CD4-positive, alpha-beta T cell (primary cell): ENCODE measurements around the gene RAD51B. TPM values are rescaled to one million over a fixed set of nuclear protein-coding genes. Genes with fewer than 3 reads are reported as not detected.

Experiments
- ATAC-seq: fragments of 200-7000 bp; cut with Tn5 transposase; one replicate; pipeline ENCODE4 v1.10.0; 2022; ENCODE audit warnings: mild to moderate bottlenecking; ENCODE audit not compliant: poor library complexity
- CTCF ChIA-PET: fragments of 350-600 bp; sonication (Branson Sonifier 250); formaldehyde crosslinking; loops from one replicate; lab custom pipeline; 2021; ENCODE audit warnings: antibody characterized with exemption, inconsistent platforms; lab: Charles Lee
- POLR2A ChIA-PET: fragments of 350-600 bp; sonication (Branson Sonifier 250); formaldehyde crosslinking; loops from one replicate; lab custom pipeline; 2021; ENCODE audit warnings: antibody characterized with exemption, inconsistent platforms; lab: Charles Lee
- DNase-seq, 14 experiments: peaks; one replicate each; pipeline ENCODE4 v3.0.0-alpha.2; 2013 to 2020; ENCODE audit warnings: mixed read lengths in 2 of 14
- H3K27ac ChIP-seq, 2 donors: one replicate each; pipeline versions ENCODE4 v1.5.1 to v1.7.0; 2013; ENCODE audit warnings: low read length in 2 of 2, low read depth in 1 of 2, mild to moderate bottlenecking in 1 of 2
- H3K27me3 ChIP-seq, 2 experiments: 1 replicate in 1 of 2; 2 replicates in 1 of 2; pipeline versions ENCODE4 v1.6.1 to v1.7.0; 2013; ENCODE audit warnings: low read length in 2 of 2, control low read depth in 1 of 2, mild to moderate bottlenecking in 1 of 2, moderate library complexity in 1 of 2; ENCODE audit not compliant: insufficient read depth in 2 of 2, control insufficient read depth in 1 of 2
- H3K36me3 ChIP-seq: one replicate; pipeline ENCODE4 v1.6.1; 2013; ENCODE audit warnings: low read length, control low read depth; ENCODE audit not compliant: insufficient read depth
- H3K4me1 ChIP-seq: one replicate; pipeline ENCODE4 v1.6.1; 2013; ENCODE audit warnings: low read length, control low read depth; ENCODE audit not compliant: insufficient read depth
- H3K4me3 ChIP-seq: one replicate; pipeline ENCODE4 v1.5.1; 2013; ENCODE audit warnings: mild to moderate bottlenecking, low read length, moderate library complexity
- H3K9me3 ChIP-seq, 2 experiments: 1 replicate in 1 of 2; 2 replicates in 1 of 2; pipeline versions ENCODE4 v1.6.1 to v1.7.0; 2013; ENCODE audit warnings: low read length in 2 of 2, mild to moderate bottlenecking in 2 of 2, control low read depth in 1 of 2, moderate library complexity in 1 of 2; ENCODE audit not compliant: control insufficient read depth in 1 of 2, insufficient read depth in 1 of 2
- H3K27ac Mint-ChIP-seq: one replicate; pipeline ENCODE4 v1.8.0; 2020; ENCODE audit warnings: mixed read lengths
- H3K27me3 Mint-ChIP-seq: one replicate; pipeline ENCODE4 v1.8.0; 2021; ENCODE audit warnings: mixed read lengths
- H3K36me3 Mint-ChIP-seq: one replicate; pipeline ENCODE4 v1.8.0; 2021; ENCODE audit warnings: low read depth, mixed read lengths
- H3K4me1 Mint-ChIP-seq: one replicate; pipeline ENCODE4 v1.8.0; 2021; ENCODE audit warnings: low read depth, mixed read lengths
- H3K4me3 Mint-ChIP-seq: one replicate; pipeline ENCODE4 v1.8.0; 2020; ENCODE audit warnings: mild to moderate bottlenecking, mixed read lengths
- H3K9me3 Mint-ChIP-seq: one replicate; pipeline ENCODE4 v1.8.0; 2020; ENCODE audit warnings: mixed read lengths
- intact Hi-C, 2 experiments: fragments of 100-400 bp; cut with DNase I in 1 of 2; cut with micrococcal nuclease in 1 of 2; formaldehyde crosslinking; loops; one replicate each; pipeline versions ENCODE4 v1.15.1 to v1.9.0; 2023 to 2025; cut with DNase I, micrococcal nuclease
- total RNA-seq, 174 experiments: library from RNA in 2 of 174; stranded (reverse) in 2 of 174; gene quantifications; one replicate each; pipeline ENCODE4 v1.2.3 and lab custom pipeline; 2021 to 2026
- TF ChIP-seq, protein P1 (sequence below): fragments of 200-600 bp; IDR thresholded peaks from one replicate; pipeline ENCODE4 v1.8.0; 2022; ENCODE audit warnings: antibody characterized with exemption, mild to moderate bottlenecking

RAD51B gene
- total RNA-seq, 2 experiments from 2014 or later: 18.4 to 20.0 TPM

DNA sequence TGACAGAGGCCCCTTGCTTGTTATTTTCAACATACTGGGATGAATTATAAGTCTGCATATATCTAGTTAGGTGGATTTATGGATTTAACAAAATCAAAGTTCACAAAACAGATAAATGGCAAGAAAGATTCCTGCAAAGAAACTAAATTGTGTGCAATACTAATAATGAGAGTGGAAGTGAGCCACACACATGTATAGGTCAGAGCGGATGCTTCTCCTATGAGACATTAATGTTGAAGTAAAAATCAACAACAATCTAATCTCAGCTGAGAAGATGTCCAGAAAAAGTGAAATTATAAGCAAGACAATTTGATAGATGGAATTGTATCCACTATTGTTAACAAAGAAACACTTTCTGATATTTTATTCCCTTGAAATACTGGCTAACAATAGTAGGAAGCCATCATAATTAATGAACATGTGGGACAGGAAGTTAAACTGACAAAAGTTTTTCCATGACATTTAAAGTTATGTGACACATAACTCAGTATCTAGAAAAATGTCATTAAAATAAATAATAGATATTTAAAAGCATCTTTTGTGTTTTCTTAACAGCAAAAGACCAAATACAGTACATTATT is 39.7 kb downstream of the RAD51B start:
- H3K4me1 Mint-ChIP-seq: no peaks in the 10 kb centered on the region
- no peak for DNase-seq
- POLR2A ChIA-PET: no interaction called here
- H3K9me3 Mint-ChIP-seq: no peaks in the 10 kb centered on the region
- no peaks in the 10 kb centered on the region for H3K27me3 ChIP-seq
- H3K27ac Mint-ChIP-seq: no peak overlapping the region
- H3K4me3 Mint-ChIP-seq: no peak overlapping the region
- H3K4me1 ChIP-seq: no peaks in the 10 kb centered on the region
- intact Hi-C loops: no loop called here
- ATAC-seq: no peak
- H3K4me3 ChIP-seq: no peak overlapping the region
- H3K27ac ChIP-seq: no peak overlapping the region
- no peaks in the 10 kb centered on the region for H3K9me3 ChIP-seq
- H3K36me3 ChIP-seq: no peaks in the 10 kb centered on the region
- CTCF ChIA-PET: no interaction called here
- TF ChIP-seq, protein P1, sequence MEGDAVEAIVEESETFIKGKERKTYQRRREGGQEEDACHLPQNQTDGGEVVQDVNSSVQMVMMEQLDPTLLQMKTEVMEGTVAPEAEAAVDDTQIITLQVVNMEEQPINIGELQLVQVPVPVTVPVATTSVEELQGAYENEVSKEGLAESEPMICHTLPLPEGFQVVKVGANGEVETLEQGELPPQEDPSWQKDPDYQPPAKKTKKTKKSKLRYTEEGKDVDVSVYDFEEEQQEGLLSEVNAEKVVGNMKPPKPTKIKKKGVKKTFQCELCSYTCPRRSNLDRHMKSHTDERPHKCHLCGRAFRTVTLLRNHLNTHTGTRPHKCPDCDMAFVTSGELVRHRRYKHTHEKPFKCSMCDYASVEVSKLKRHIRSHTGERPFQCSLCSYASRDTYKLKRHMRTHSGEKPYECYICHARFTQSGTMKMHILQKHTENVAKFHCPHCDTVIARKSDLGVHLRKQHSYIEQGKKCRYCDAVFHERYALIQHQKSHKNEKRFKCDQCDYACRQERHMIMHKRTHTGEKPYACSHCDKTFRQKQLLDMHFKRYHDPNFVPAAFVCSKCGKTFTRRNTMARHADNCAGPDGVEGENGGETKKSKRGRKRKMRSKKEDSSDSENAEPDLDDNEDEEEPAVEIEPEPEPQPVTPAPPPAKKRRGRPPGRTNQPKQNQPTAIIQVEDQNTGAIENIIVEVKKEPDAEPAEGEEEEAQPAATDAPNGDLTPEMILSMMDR: no peak
- H3K27me3 Mint-ChIP-seq: no peaks in the 10 kb centered on the region
- peaks cover 8% of the 10 kb centered on the region for H3K36me3 Mint-ChIP-seq

DNA sequence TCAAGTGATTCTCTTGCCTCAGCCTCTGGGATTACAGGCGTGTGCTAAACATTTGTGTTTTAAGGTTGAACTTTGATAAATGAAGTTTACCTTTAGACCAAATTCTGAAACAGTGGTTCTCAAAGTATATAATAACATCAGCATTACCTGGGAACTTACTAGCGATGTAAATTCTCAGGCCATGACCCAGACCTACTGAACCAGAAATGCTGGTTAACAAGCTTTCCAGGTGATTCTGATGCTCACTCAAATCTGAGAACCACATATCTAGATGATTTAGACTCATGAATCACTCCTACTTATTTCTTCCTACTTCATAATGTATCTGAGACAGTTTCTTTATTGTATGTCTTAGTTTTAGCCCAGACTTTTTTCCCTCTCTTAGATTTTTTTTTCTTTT is 43.6 kb downstream of the RAD51B start:
- no peaks in the 10 kb centered on the region for H3K4me1 ChIP-seq
- ChIA-PET POLR2A (no interaction called here), CTCF (no interaction called here)
- H3K4me3 ChIP-seq: no peak overlapping the region
- no peaks in the 10 kb centered on the region for H3K9me3 ChIP-seq
- TF ChIP-seq, protein P1: no peak
- no peaks in the 10 kb centered on the region for H3K27me3 Mint-ChIP-seq
- H3K36me3 ChIP-seq: peaks cover 7% of the 10 kb centered on the region
- H3K27ac ChIP-seq: no peak overlapping the region
- intact Hi-C loops: no loop called here
- no peaks in the 10 kb centered on the region for H3K4me1 Mint-ChIP-seq
- DNase-seq (no peak), ATAC-seq (no peak)
- peaks cover 38% of the 10 kb centered on the region for H3K36me3 Mint-ChIP-seq
- H3K27me3 ChIP-seq: no peaks in the 10 kb centered on the region
- H3K27ac Mint-ChIP-seq: no peak overlapping the region
- no peak overlapping the region for H3K4me3 Mint-ChIP-seq
- H3K9me3 Mint-ChIP-seq: no peaks in the 10 kb centered on the region

DNA sequence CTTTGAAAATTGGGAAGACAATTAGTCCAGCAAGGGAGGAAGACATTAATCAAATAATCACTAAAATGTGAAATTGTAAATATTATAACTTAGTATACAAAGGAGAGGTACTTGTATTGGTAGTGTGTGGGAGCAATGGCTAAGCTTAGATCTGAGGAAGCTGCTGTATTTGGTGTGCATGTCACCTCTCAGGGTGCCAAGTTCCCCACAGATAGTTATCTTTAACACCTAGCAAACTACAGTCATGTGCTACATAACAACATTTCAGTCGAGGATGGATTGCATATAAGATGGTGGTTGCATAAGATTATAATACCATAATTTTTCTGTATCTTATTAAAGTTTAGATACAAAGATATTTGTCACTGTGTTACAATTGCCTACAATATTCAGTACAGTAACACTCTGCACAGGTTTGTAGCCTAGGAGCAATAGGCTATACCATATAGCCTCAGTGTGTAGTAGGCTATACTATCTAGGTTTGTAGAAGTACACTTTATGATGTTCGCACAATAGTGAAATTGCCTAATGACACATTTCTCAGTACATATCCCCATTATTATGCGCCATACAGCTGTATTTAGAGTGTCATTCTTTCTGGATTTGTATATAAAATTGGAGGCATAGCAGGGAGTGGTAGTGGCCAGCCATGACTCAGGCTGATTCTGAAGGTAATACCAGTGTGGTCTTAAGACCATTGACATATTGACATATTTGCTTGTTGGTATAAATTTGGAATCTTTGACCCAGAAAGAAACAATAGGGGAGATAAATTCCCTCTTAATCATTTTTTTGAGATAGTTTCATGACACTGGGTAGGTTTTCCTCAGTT is 55.8 kb downstream of the RAD51B start:
- Histone ChIP-seq H3K36me3 (no peaks in the 10 kb centered on the region), H3K9me3 (no peaks in the 10 kb centered on the region), H3K27me3 (no peaks in the 10 kb centered on the region), H3K27ac (no peak overlapping the region), H3K4me3 (no peak overlapping the region), H3K4me1 (no peaks in the 10 kb centered on the region)
- ATAC-seq: no peak
- Mint-ChIP-seq H3K9me3 (no peaks in the 10 kb centered on the region), H3K4me3 (no peak overlapping the region), H3K36me3 (no peaks in the 10 kb centered on the region), H3K27ac (no peak overlapping the region), H3K27me3 (no peaks in the 10 kb centered on the region), H3K4me1 (no peaks in the 10 kb centered on the region)
- CTCF ChIA-PET: no interaction called here
- intact Hi-C loops: no loop called here
- TF ChIP-seq, protein P1: no peak
- peak in 2 of 14 experiments; percentile 8 to 59 for DNase-seq
- POLR2A ChIA-PET: no interaction called here
